GM18505 (cell line): Measurements from ENCODE around the gene RXRA.

Source experiments
- ATAC-seq: cut with Tn5 transposase; IDR thresholded peaks from one replicate; pipeline ENCODE4 v1.9.1; 2021; ENCODE audit not compliant: unreplicated experiment
- POLR2A ChIP-seq: IDR thresholded peaks from 4 replicates; pipeline ENCODE4 v1.6.1; 2011; ENCODE audit warnings: borderline replicate concordance; ENCODE audit not compliant: insufficient read depth, insufficient read length; ENCODE audit errors: extremely low read depth

The RXRA gene

DNA sequence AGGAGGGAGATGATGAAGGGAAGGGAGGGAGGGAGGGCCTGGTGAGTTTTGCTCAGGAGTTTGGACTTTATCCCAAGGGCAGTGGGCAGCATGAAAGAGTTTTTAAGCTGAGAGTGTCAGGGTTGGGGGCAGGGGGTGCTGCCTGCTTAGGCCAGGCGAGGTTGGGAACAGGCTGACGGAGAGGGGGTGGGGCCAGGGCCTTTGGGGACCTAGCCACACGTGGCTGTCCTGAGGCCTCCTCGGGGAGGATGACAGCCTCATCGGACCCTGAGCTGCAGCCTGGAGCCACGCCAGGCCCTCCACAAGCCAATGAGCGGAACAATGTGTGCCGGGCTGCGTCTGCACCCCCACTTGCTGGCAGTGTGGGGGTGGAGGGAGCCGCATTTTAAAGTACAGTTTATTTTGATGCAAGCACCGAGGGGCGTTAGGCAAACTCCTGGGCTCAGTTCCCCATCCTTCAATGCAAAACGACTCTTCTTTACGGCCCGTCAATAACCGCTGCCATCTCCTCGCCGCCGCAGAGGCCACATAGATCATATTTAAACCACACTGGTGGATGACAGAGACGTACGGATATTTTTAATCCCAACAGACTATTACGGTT lies 5.3 kb upstream of the RXRA start:
- no peak for TF ChIP-seq POLR2A
- ATAC-seq = no peak

DNA sequence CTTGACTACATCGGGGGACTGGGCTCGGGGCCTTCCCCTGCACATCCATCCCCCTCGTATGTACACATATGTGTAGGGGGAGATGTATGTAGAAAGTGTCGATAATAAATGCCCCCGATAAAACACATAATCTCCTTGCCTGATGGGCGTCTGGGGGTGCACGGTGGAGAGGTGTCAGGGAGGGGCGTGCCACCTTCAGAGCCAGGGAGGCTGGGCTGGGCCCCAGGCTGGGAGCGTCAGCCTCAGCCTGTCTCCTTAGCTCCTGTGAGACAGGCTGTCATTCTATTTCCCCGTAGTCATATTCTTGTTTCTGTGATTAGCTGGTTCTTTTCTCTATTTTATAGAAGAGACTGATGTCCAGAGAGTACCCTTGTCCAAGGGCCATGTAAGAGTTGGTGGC lies 4.7 kb upstream of the RXRA start:
- ATAC-seq = no peak
- TF ChIP-seq POLR2A = no peak

DNA sequence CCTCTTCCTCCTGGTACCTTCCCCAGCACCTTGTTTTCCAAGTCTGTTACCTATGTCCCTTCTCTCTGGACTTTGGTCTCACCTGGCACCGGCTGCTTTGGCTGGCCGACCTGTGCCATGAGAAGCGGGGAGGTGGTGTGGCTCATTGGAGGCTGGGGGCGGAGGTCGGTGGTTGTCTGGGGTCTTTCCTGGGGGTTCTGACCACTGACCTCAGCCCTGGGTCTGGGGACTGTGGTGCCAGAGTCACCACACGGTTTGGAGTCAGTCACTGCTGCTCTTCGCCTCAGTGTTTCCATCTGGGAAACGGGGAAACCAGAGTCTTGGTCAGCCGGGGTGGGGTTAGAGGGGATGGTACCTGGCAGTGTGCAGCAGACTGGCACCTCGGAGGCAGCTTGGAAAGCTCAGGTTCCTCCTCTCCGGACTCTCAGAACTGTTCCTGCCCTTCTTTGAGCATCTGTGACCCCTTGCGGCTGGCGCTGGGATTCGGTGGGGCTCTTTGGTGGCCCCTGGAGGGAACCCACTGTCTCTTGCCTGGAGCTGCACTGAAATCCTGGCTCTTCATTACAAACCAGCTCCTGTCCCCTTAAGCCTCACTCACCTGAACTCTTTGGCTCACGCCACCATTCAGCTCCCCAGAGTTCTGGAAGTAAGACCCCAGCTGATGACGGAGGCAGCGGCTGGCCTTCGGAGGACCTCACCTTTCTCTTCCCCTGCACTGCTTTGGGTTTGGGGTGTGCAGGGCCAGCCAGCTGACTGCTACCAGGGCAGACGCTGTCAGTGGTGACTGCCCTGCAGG lies 4.1 kb upstream of the RXRA start:
- TF ChIP-seq POLR2A = no peak
- ATAC-seq = no peak

DNA sequence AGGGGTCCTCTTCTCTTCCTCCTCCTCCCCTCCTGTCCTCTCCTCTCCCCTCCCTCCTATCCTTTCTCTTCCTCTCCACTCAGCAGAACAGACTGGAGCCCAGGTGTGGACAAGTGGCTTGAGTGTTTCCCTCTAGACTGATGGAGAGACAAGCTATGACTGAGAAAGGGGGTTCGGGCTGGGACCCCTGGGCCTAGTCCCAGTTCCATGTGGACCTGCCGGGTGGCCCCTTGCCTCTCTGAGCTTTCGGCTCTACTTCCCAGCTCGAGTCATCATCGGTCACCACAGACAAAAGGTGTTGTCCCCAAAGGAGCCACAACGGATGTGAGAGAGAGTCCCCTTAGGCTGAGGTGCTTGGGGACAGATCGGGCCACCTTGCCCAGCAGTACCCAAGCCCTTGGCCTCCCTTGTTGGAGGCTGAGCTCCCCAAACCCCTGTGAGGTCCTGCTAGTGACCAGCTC lies 3.4 kb upstream of the RXRA start:
- TF ChIP-seq POLR2A = no peak
- no peak for ATAC-seq

DNA sequence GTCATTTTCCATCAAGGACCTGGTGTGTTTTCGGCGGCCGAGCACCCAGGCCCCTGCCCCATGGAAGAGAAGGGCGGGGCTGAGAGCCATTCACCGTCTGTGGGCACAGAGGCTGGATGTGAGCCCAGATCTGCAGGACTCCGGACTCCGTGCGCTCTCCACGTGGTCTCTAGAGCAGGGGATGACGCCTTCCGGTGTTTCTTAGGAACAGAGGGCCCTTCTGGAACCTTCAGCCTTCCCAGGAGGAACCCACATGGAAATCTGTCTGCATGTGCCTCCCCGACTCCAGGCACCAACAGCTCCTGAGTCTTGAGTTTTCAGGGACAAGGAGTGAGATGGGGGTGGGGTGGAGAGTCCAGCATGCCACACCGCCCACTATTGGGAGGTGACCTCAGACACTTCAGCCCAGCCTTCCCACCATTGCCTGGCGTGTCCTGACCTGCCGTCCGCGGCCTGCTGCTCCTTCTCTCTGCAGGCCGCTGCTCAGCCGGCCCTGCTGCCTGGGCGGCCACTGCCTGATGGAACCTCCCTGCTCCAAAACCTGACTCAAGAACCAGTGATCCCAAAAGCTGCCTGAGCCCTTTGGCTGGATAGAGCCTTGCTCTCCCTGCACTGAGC lies 2.4 kb upstream of the RXRA start:
- TF ChIP-seq POLR2A = no peak
- no peak for ATAC-seq

DNA sequence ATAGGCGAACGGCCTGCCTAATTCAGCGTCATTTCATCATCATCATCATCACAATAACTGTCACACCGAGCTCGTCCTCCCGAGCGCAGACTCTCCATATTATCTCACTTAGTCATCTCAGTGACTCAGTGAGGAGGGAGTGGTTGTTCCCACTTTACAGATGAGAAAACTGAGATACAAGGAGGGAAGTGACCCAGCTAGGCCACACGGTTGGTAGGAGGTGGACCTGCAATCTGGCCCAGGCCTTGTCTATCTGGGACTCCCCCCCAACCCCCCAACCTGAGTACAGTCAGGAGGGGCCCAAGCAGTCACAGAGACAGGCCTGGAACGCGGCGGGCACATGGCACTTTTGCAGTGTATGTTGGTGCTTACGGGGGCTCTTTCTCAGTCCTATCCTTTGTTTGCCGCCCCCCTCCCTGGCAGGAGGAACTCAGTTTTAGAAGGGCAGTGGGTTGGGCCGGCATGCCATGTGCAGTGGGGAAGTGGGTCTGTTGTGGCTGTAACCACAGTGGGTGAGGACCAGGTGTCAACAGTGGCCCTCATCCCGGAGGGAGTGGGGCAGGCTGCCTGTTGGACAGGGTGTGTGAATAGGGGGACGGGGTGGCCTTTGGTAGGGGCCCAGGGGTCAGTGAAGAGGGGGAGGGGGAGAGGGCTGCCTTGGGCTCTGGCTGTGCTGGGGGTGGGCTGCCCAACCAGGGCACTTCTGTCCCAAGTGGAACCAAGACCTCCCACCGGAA lies 1.7 kb upstream of the RXRA start:
- no peak for TF ChIP-seq POLR2A
- ATAC-seq = no peak

DNA sequence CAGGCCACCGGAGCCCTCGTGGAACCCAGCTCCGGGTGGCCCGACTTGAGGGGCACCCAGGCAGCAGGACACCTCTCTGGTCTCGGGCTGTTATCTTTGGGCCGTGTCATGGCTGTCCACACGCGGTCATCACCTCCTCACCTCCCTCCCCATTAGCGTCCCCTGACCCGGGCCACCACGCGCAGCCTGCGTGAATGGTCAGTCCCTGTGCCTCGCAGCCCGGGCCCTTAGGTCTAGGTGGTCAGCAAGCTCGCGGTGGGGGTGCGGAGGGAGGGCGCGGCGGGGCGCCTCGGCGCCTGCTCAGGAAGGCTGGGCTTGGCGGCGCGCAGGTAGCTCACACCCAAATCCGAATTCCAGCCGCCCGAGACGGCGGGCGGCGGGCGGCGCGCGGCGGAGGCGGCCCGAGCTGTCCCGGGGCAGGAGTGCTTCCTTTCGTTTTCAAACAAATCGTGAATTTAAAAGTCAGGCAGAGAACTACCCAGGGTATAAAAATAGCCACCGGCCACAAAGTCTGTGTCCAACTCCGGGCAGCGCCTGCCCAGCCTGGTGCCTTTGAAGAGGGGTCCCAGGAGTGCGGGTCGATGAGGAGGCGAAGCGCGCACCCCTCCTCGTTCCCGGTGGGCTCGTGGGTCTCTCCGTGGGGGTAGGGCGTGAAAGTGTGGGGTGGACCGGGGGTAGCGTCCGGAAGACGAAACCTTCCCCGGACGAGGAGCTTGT lies 1.0 kb upstream of the RXRA start:
- no peak for ATAC-seq
- no peak for TF ChIP-seq POLR2A

DNA sequence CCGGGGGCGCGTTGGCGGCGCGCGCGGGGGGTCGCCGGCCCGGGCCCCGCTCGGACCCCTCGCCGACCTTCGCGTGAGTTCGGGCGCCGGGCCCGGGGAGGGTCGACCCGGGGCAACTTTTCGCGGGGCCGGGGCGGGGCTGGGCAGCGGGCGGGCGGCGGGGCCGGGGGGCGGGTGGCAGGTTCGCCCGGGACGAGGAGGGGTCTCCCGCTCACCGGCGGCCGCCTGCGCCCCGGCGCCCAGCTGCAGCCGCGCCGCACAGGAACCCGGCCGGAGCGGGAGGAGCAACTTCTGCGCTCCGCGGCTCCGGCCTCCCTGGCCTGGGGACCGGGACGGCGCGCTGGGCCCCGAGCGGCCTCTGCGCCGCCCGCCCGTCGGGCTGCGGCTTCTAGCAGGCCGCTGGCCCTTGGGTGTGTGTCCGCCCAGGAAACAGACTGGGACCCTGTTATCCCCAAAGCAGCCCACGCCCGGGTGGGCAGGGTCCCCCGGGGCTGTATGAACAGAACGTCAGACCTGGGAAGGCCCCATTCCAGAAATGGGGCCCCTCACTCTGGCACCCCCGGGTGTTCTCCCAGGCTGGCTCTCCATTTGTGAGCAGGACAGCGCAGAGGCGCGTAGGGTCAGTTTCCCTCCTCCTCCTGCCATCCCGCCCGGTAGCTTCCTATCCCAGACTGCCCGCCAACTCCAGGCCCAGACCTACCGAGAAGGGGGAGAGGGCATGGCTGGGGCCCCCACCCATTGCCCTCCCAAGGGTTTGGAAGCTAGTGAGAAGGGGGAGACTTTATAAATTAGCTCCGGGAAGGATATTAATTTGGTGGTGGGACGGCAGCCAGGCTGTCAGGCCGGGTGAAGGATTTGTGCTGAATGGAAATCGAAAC lies 708 bp downstream of the RXRA start:
- TF ChIP-seq POLR2A = no peak
- ATAC-seq = no peak

DNA sequence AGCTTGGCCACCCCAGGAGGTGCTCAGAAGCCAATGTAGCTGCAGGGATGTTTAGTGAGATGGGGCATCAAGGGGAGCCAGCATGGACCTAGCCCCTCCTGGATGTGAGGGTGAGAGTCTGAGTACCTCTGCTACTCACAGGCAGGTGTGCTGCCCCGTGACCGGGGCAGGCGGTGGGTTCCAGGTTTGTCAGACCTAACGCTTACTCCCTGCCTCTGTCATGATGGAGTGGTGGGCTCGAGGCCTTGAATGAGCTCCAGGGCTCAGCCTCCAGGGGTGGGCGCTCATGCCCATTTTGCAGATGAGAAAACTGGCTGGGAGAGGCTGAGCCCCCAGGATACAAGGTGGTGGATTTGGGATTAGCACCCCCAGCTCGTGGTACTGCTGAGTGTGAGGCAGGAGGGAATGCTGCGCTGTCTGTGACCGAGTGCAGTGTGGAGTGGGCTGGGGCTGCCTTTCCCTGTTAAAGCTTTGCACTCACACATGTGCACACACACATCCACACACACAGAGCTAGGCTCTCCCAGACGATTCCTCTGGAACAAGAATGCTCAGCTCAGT lies 1.5 kb downstream of the RXRA start:
- no peak for TF ChIP-seq POLR2A
- ATAC-seq = no peak

DNA sequence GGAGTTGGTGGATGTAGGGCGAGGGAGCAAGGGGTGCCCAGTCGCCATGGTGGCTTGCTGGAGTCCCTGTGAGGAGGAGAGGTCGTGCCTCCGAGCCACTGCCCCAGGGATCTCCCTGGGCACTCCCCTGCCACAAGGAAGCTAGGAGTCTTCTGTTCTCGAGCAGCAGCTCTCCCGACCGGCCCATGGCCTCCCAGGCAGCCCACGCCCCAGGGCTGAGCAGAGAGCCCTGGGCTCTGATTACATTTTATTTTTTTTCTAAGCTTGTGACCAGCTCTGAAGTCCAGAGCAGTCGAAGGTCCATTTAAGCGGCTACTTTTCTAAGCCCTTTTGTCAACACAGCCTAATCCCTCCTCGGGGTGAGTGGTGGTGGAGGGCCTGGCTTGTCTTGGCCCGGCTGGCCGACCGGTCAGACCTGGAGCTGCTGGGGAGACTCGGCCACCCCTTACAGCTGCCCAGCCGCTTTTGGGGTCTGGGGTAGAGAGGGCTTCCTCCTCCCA lies 2.1 kb downstream of the RXRA start:
- no peak for ATAC-seq
- TF ChIP-seq POLR2A = no peak

DNA sequence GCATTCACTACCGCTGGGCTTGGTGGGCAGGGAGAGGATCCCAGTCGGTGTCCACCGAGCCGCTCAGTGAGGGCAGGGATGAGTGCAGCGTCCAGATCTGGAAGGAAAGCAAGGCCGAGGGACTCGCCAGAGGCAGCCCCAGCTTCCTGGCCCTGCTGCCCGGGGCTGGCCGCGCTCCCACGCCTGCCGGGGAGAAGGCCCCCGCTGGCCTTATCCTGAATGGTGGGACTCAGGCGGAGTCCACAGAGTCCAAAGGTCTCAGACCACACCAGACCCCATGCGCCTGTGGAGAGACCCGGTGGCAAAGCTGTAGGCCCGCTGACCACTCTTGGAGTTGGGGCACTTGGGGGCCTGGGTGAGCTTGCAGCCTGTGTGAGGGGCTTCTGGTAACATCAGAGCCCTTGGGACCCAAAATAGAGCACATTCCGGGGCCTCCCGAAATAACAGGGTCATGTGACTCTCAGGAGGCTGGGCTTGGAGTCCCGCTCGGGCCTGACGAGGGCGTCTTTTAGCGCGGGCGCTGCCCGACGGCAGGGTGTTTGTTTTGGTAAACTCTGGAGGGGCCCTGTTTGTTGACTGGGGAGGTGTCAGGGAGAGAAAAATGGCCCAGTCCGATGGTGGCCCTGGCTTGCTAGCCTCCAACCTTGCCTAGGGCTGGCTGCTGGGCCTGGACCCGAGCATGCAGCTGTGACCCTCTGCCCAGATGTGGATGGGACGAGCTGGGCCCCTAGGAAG lies 2.8 kb downstream of the RXRA start:
- no peak for ATAC-seq
- TF ChIP-seq POLR2A = no peak

DNA sequence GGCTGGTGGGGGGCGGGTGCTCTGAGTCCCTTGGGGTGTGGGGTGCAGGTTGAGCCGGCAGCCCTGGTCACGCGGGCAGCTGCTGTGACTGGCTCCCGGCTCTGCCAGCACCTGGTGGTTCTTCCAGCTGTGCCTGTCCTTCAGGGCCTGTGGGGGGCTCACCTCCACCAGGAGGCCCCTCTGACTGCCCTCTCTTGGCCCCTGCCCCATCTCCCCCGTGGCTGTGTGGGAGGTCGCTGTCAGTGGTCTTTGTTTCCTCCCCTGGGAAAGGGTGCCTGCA lies 3.3 kb downstream of the RXRA start:
- ATAC-seq = no peak
- no peak for TF ChIP-seq POLR2A

DNA sequence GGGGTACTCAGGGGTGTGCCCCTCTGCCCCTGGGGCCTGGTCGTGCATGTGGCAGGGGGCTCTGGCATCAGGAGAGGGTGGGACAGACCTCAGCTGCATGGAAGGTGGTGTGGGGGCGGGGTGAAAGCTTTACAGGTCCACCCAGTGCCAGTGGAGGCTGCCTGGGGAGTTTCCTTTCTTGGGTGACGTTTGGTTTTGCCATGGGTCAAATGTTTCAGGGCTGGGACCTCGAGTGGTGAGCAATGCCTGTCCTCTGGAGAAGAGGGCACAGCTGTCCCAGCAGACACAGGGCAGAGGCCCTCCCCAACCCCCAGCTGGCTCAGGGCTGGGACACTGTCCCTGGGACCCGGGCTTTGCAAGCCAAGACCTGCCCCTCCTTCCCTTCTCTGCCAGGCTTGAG lies 3.6 kb downstream of the RXRA start:
- ATAC-seq = no peak
- no peak for TF ChIP-seq POLR2A
